IPS-20b (cell line): ENCODE results near the gene CMTM5.
"Not testable (repeated sequence)": the region's sequence is repeated elsewhere in the genome, so short reads cannot be mapped to it uniquely, and the experiment has no call there.

Experiments
- H3K27ac ChIP-seq: one replicate; pipeline ENCODE4 v1.5.1; 2013; ENCODE audit warnings: low read length
- H3K27me3 ChIP-seq: 2 replicates; pipeline ENCODE4 v1.6.1; 2013; ENCODE audit warnings: mild to moderate bottlenecking, low read length, inconsistent platforms; ENCODE audit not compliant: insufficient read depth
- H3K36me3 ChIP-seq: 2 replicates; pipeline ENCODE4 v1.6.1; 2013; ENCODE audit warnings: low read depth, mild to moderate bottlenecking, inconsistent platforms, low read length, moderate library complexity; ENCODE audit not compliant: insufficient read depth
- H3K4me1 ChIP-seq: 2 replicates; pipeline ENCODE4 v1.6.1; 2013; ENCODE audit warnings: mild to moderate bottlenecking, control low read depth, inconsistent platforms, low read length, moderate library complexity; ENCODE audit not compliant: insufficient read depth
- H3K4me3 ChIP-seq: 2 replicates; pipeline ENCODE4 v1.5.1; 2013; ENCODE audit warnings: mild to moderate bottlenecking, low read length, inconsistent platforms
- H3K9ac ChIP-seq: 2 replicates; pipeline ENCODE4 v1.6.1; 2013; ENCODE audit warnings: low read depth, mild to moderate bottlenecking, inconsistent platforms, low read length, moderate library complexity
- H3K9me3 ChIP-seq: 2 replicates; pipeline ENCODE4 v1.6.1; 2013; ENCODE audit warnings: mild to moderate bottlenecking, low read depth, low read length, inconsistent platforms; ENCODE audit not compliant: insufficient read depth

CMTM5 gene

DNA sequence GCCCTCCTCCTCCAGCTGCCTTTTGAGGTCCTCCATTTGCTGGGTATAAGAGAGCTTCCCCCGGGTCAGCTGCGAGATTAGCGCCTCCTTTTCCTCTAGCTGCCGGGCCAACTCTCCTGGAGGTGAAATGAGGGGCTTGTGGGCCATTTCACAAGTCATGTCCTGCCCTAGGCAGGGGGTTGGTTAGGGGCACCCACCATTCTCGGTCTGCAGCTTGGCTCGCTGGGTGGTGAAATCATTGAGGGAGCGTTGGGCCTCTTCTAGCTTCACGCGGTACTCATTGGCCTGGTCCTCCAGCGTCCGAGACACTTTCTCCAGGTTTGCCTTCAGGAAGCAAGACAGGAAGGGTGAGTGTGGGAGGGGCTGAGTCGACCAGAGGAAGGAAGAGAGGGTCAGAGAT, 12.6 kb downstream of the CMTM5 start:
- H3K27me3 ChIP-seq: peaks cover 5% of the 10 kb centered on the region; the same call in 1 of the 2 replicates
- H3K27ac ChIP-seq: no peak overlapping the region
- H3K9me3 ChIP-seq: no peaks in the 10 kb centered on the region
- no peak overlapping the region for H3K4me3 ChIP-seq
- no peaks in the 10 kb centered on the region; the same call in 1 of the 2 replicates for H3K4me1 ChIP-seq
- no peaks in the 10 kb centered on the region for H3K36me3 ChIP-seq
- no peak overlapping the region for H3K9ac ChIP-seq

DNA sequence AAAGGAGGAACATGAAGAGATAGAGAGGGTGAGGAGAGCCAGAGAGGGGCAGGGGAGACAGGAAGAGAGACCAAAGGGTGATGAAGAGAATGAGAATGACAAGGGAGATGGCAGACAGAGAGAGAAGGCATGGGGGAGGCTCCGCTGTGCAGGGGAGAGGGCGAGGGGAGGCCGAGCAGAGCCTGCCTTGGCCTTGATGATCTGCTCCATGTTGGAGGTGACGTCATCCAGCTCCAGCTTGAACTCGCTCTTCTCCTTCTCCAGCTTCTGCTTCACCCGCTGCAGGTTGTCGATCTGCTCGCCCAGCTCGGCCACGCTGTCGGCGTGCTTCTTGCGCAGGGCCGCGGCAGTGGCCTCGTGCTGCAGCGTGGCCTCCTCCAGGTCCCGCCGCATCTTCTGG, 13.0 kb downstream of the CMTM5 start:
- H3K36me3 ChIP-seq: not testable (repeated sequence)

DNA sequence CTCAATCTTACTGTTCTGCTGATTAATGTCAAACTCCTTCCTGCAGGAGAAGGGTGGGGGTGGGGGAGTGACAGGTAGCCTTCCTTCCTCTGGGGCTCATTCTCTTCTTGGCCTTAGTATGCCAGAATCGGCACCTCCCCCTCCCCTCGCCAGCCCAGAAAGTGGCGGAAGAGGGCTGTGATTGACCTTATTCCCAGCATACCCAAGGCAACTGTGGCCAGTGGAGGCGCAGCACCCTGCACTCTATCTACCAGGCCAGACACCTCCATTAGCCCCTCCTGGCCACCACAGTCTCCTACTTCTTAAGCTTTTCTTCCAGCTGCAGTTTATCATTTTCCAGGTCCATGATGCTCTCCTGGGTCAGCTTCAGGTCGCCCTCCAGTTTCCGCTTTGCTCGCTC, 15.8 kb downstream of the CMTM5 start:
- H3K4me3 ChIP-seq: no peak overlapping the region
- peaks cover 5% of the 10 kb centered on the region; the same call in 1 of the 2 replicates for H3K27me3 ChIP-seq
- H3K27ac ChIP-seq: no peak overlapping the region
- H3K4me1 ChIP-seq: no peaks in the 10 kb centered on the region; the same call in 1 of the 2 replicates
- H3K36me3 ChIP-seq: no peaks in the 10 kb centered on the region
- H3K9ac ChIP-seq: no peak overlapping the region
- H3K9me3 ChIP-seq: no peaks in the 10 kb centered on the region

More for the DNA sequence above, 13.0 kb downstream of the CMTM5 start:
- H3K9ac ChIP-seq, H3K9me3 ChIP-seq, H3K27me3 ChIP-seq, H3K4me1 ChIP-seq, H3K4me3 ChIP-seq, H3K27ac ChIP-seq: not testable (repeated sequence)

DNA sequence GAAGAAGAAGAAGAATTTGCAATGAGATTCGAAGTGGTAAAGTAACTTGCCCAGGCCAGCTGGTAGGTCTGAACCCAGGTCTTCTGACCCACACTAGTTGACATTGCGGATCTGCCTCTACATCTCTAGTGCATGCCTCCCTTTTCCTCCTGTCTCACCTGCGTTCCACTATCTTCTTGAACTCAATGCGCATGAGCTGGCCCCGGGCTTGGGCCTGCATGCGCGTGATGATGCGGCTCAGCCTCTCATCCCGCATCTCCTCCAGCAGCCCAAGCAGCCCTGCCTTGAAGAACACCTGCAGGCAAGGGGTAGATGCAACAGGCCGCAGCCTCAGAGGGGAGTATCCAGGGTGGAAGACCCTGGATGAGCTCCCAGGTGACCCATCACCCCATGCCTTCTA, 19.3 kb downstream of the CMTM5 start:
- no peaks in the 10 kb centered on the region for H3K4me1 ChIP-seq
- no peaks in the 10 kb centered on the region; the same call in 1 of the 2 replicates for H3K27me3 ChIP-seq
- H3K4me3 ChIP-seq: no peak overlapping the region
- H3K36me3 ChIP-seq: no peaks in the 10 kb centered on the region
- no peak overlapping the region for H3K9ac ChIP-seq
- H3K9me3 ChIP-seq: no peaks in the 10 kb centered on the region
- H3K27ac ChIP-seq: no peak overlapping the region

DNA sequence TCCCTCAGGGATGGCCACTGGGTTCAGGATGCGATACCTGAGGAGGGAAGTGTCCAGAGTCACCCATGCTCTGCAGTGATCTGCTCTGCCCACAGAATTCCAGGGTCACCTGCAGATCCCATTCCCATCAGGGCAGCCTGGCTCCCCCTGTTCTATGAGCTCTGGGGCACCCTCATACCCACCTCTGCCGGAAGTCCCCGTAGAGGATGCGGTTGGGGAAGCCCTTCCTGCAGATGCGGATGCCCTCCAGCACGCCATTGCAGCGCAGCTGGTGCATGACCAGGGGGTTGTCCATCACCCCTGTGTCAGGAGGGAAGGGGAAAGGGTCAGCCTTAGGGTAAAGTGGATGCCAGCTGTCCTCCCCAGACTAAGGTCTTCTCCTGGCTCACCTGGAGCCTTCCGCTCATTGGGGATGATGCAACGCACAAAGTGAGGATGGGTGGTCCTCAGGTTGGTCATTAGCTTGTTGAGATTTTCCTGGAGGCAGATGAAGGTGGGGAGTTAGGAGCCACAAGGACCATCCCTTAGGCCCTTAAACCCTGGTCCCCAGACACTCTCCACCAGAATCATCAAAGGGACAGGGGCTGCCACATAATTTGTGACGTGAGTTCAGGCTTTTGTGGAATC, 20.0 kb downstream of the CMTM5 start:
- Histone ChIP-seq H3K36me3 (no peaks in the 10 kb centered on the region), H3K27ac (no peak overlapping the region), H3K27me3 (peaks cover 5% of the 10 kb centered on the region; the same call in 1 of the 2 replicates), H3K4me1 (no peaks in the 10 kb centered on the region), H3K4me3 (no peak overlapping the region), H3K9ac (no peak overlapping the region), H3K9me3 (no peaks in the 10 kb centered on the region)

DNA sequence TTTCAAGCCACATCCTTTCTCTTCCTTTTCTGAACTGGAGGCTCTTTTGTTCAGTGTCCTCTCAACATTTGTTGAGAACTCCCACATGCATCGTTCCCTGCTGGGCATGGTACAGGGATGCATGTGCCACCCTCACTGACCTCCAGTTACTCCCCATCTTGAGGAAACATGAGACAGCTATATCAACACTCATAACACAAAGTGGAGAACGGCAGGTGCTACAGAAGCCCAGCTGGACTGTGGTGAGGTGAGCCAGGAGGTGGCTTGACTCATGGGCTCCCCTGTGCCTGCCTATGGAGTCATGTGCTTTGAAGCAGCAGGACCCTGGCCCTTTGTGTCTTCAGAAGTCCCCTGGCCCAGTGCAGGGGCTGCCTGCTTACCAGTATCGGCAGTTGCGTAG, 21.5 kb downstream of the CMTM5 start:
- Histone ChIP-seq H3K27me3 (peaks cover 18% of the 10 kb centered on the region; the same call in 1 of the 2 replicates), H3K9me3 (no peaks in the 10 kb centered on the region), H3K4me3 (no peak overlapping the region), H3K9ac (no peak overlapping the region), H3K4me1 (no peaks in the 10 kb centered on the region), H3K36me3 (no peaks in the 10 kb centered on the region), H3K27ac (no peak overlapping the region)

DNA sequence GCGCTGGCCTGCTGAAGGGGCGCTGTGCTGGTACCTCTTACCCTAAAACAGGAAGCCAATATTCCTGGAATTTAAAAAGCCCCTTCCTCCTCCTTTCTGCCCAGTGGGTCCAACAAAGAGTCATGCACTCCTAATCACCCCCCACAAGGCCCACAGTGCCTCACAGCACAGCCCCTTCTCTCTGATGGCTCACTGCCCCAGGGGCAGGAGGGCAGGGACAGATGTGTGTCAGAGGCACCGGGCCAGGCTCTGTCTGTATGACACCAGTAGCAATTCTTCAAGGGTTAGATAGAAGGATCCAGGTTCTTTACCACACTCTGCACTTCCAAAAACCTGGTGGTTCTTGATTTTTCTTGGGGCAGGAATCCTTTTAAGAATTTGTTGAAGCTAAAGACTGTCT, 22.3 kb downstream of the CMTM5 start:
- H3K9ac ChIP-seq: no peak overlapping the region
- no peaks in the 10 kb centered on the region for H3K9me3 ChIP-seq
- peaks cover 26% of the 10 kb centered on the region; the same call in 1 of the 2 replicates for H3K27me3 ChIP-seq
- no peak overlapping the region for H3K27ac ChIP-seq
- H3K4me3 ChIP-seq: no peak overlapping the region
- H3K36me3 ChIP-seq: no peaks in the 10 kb centered on the region
- H3K4me1 ChIP-seq: no peaks in the 10 kb centered on the region

DNA sequence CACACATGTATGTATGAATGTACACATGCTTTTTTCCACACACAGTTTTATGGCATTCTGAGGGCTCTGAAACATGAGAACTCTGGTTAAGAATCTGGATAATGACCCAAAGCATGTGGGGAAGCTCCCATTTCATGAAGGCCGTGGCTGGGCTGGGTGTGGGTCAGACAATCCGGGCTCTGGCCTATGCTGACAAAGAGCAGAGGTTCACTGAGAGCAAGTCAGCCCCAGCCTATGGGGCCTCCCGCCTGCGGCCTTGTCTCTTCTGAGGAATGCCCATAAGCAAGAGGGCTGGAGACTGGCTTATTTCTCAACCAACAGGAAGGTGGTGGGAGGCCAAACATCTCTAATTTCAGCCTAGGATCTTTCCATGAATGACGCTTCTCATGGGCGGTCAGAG, 22.7 kb downstream of the CMTM5 start:
- Histone ChIP-seq H3K9ac (no peak overlapping the region), H3K36me3 (no peaks in the 10 kb centered on the region), H3K27me3 (peaks cover 28% of the 10 kb centered on the region; the same call in 1 of the 2 replicates), H3K4me1 (no peaks in the 10 kb centered on the region), H3K27ac (no peak overlapping the region), H3K9me3 (no peaks in the 10 kb centered on the region), H3K4me3 (no peak overlapping the region)

DNA sequence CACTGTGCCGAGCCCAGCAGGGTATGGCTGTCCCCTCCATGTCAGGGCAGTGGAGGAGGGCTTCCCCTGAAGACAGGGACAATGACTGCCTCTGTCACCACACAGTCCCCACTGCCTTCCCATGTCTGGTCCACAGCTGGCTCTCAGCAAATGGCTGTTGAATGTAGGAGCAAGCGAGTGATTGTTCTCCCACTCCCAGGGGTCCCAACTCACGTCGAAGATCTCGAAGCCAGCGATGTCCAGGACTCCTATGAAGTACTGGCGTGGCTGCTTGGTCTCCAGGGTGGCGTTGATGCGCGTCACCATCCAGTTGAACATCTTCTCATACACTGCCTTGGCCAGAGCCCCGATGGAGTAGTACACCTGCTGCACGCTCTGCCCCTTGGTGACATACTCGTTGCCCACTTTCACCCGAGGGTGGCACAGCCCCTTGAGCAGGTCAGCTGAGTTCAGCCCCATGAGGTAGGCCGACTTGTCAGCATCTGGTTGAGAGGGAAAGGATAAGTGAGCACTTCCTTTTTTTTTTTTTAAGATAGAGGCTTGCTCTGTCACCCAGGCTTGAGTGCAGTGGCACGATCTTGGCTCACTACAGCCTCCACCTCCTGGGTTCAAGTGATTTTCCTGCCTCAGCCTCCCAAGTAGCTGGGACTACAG, 23.8 kb downstream of the CMTM5 start:
- not testable (repeated sequence) for H3K27ac ChIP-seq, H3K4me3 ChIP-seq, H3K9me3 ChIP-seq, H3K9ac ChIP-seq, H3K4me1 ChIP-seq, H3K36me3 ChIP-seq
- peaks cover 28% of the 10 kb centered on the region; the same call in 1 of the 2 replicates for H3K27me3 ChIP-seq

DNA sequence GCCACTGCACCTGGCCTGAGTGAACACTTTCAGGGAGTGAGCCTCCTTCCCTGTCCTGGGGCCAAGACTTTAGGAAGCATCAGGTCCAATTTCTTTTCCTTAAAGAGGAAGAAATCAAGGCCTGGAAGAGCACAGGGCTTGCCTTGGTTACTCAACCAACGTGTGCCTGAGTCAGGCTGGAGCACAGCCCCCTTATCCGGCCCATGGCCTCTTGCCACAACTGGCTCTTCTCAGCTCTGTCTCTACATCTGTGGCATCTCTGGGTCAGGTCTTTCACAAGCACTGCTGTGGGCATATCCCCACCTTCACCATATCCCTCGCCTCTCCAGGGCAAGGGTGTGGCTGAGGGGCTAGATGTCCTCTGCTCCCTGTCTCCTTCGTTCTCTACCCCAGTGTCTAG, 24.4 kb downstream of the CMTM5 start:
- Histone ChIP-seq H3K4me3 (no peak overlapping the region), H3K4me1 (no peaks in the 10 kb centered on the region), H3K9me3 (no peaks in the 10 kb centered on the region), H3K27ac (no peak overlapping the region), H3K27me3 (peaks cover 28% of the 10 kb centered on the region; the same call in 1 of the 2 replicates), H3K9ac (no peak overlapping the region), H3K36me3 (no peaks in the 10 kb centered on the region)

DNA sequence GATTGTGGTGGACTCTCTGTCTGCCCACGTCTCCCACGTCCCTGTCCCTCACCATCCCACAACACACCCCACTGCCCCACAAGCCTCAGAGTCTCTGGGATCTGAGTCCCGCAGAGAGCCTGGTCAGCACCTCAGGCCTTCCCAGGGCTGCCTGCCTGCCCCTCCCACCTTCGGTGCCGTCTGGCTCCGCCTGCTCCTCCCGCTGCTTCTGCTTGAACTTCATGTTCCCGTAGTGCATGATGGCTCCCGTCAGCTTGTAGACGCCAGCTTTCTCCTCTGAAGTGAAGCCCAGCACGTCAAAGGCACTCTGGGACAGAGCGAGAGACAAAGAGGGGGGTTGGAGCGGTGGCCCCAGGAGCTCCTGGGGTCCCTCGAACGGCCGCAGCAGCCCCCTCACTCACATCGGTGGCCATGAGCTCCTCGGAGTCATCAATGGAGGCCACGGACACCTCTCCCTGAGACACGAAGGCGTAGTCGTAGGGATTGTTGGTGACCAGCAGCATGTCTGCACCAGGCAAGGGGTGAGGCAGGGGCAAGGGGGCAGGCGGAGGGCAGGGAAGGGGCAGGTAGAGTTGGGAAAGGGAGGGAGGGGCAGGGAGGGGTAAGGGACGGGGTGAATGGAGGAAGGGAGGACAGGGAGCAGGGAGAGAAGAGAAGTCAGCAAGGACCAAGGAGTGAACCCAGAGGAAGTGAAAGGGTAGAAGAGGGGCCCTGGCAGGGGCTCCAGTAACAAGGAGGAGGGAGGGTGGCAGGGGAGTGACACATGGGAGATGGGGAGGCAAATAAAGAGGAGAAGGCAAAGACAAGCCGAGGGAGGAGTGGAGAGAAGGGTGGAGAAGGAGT, 25.7 kb downstream of the CMTM5 start:
- Histone ChIP-seq H3K27ac (no peak overlapping the region), H3K4me3 (no peak overlapping the region), H3K27me3 (peaks cover 33% of the 10 kb centered on the region; the same call in 1 of the 2 replicates), H3K9me3 (no peaks in the 10 kb centered on the region), H3K36me3 (no peaks in the 10 kb centered on the region), H3K9ac (no peak overlapping the region), H3K4me1 (no peaks in the 10 kb centered on the region)

DNA sequence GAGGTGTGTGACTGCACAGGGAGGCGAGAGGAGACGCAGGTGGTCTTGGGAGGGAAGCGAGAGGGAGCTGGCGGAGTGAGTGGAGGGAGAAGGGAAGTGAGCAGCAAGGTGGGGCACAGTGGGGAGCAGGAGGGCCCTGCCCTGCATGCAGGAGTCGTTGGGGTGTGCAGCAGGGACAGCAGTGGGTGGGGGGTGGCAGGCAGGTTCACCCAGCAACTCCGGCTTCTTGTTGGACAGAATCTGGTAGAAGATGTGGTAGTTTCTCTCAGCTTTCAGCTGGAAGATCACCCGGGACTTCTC, 26.2 kb downstream of the CMTM5 start:
- Histone ChIP-seq H3K27ac (no peak overlapping the region), H3K9me3 (no peaks in the 10 kb centered on the region), H3K9ac (no peak overlapping the region), H3K4me3 (no peak overlapping the region), H3K27me3 (peaks cover 37% of the 10 kb centered on the region; the same call in 1 of the 2 replicates), H3K36me3 (no peaks in the 10 kb centered on the region), H3K4me1 (no peaks in the 10 kb centered on the region)
